SIG-M5 (cell line): Measurements from ENCODE around the gene LHPP.

Experiments
- DNase-seq: peaks from one replicate; lab custom pipeline; 2025; lab: John Stamatoyannopoulos, UW

Gene LHPP

DNA sequence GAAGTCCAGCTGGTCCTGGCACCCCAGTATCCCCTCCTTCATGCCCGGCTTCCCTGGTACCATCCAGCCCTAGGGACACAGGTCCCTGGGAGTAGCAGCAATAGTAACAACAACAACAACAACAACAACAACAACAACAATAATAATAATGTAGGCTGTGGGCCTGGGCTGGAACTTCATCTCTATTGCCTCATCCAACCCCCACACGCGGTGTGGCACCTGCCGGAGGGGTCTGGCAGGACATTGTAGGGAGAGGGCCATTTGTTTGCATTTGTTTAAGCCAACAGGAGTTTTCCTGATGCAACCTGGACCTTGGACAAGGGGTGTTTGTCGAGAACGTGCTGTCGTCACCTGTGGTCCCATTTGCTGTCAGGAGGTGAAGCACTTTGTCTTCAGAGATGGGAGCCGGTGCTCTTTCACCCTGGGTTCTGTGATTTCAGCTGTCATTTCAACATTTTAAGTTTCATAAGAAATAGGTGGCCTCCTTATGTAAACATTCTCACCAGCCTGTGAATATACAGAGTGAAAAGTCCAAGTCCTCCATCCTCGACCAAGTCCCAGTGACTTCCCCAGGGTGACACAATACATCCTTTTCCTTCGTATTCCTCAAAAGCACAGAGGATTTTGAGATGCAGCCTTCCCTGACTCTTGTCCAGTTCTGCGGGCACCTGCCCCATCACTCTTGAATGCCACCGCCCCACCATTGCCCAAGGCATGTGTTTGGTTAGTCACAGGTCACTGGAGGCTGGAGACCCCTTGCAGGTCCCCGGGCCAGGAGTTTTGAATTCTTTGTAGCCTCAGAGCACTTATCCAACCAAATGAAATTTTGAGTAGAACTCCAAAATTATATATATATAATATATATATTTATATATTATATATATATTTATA is 9.2 kb downstream of the LHPP start:
- DNase-seq, result no peak

GRCh38 chr10:124472071-124472470 is 10.4 kb downstream of the LHPP start:
- no peak for DNase-seq

- DNase-seq, result no peak
Observed at GRCh38 chr10:124473070-124473469, 11.4 kb downstream of the LHPP start.

GRCh38 chr10:124474514-124475070 is 13.0 kb downstream of the LHPP start:
- DNase-seq, result no peak

- DNase-seq, result no peak
Observed at GRCh38 chr10:124476043-124476725, 14.6 kb downstream of the LHPP start.

GRCh38 chr10:124477614-124478363 is 16.2 kb downstream of the LHPP start:
- DNase-seq, result no peak

DNA sequence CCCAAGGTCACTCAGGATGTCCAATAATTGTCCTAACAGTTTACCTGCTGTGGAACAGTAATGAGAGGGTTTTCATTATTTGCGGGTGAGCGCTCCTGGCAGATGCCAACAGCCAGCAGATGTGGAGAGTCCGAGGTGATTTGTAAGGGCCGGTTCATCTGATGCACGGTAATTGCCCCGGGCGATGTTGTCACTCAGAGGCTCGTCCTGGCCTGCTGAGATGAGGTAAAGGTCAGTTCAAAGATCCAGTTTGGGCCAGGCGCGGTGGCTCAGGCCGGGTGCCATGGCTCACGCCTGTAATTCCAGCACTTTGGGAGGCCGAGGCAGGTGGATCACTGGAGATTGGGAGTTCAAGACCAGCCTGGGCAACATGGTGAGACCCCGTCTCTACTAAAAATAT is 16.9 kb downstream of the LHPP start:
- no peak for DNase-seq

DNA sequence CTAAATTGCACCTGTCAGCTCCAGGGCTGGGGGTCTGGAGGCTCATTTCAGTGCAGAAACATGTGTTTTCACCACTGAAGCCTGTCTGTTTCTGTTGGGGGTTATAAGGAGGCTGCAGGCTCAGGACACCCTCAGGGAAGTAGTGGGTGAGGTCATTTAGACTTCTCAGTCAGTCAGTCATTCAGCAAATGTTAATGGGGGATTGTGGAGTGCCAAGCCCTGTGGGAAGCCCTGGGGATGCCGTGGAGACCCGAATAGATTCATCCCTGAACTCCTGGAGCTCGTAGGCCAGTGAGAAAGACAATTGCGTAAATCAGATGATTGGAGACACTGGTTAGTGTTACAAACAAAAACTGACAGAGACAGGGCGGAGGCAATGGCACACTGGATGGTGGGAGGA is 19.2 kb downstream of the LHPP start:
- no peak for DNase-seq

- no peak for DNase-seq
Observed at GRCh38 chr10:124481717-124482116, 20.1 kb downstream of the LHPP start.

GRCh38 chr10:124482236-124482800 is 20.7 kb downstream of the LHPP start:
- no peak for DNase-seq

- DNase-seq, result no peak
Observed at GRCh38 chr10:124482876-124483275, 21.3 kb downstream of the LHPP start.

DNA sequence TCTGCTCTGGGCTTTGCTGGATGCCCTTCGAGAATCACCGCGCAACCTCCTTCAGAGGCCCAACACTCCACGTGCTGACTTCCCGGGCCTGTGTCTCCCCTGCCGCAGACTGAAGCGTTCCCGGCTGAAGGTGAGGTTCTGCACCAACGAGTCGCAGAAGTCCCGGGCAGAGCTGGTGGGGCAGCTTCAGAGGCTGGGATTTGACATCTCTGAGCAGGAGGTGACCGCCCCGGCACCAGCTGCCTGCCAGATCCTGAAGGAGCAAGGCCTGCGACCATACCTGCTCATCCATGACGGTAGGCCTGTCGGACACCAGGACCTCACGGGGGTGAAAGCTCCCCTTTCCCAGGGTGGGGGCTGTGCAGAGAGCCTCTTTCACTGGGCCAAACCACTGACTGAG is 22.4 kb downstream of the LHPP start:
- no peak for DNase-seq

DNA sequence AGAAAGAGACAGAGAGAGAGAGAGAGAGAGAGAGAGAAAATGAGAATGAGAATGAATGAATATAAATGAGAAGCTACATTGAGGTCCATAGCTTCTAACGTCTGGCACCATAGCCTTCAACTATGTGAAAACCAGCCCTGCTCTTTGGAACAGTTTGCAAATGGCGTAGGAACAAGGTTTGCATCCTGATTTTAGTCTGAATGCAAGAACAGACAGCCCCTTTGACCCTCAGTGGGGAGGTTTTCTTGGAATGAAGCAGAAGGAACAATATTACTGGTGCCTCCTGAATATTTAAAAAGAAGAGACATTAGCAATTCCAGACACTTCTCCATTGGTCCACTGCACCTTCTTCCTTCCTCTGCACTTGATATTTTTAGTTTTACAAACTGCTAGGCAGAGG is 23.0 kb downstream of the LHPP start:
- no peak for DNase-seq

DNA sequence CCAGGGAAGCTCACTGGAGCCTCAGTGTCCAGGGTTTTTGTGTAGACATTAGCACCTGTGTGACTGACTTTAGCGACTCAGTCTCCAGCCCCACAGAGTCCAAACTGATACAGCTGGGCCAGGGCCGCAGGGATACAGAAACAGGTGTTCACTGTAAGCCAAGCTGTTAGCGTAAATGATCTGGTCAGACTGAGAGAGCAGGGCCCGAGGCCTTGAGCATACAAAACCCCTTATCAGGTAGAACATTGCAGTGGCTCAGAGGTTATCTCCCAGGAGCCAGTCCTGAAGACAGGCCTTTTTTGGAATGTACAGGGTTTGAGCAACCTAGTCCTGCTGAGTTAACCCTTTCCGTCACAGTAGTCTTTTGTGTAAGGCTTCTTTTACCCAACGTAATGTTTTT is 25.0 kb downstream of the LHPP start:
- no peak for DNase-seq

DNA sequence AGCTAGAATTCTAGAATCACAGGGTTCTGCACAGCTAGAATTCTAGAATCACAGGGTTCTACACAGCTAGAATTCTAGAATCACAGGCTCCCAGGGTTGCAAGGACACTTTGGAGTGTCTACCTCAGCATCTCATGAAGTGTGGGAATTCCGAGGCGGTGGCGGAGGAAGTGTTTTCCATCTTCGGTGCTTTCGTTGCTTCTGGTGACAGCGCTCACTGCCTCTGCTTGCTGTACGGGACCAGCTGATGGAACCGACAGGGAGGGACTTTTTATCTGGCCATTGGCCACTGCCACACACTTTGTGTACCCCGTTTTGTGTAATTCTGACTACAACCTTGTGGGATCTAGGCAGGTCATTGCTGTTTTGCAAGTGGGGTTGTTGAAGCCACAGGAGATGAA is 29.5 kb downstream of the LHPP start:
- no peak for DNase-seq

GRCh38 chr10:124492266-124492665 is 30.6 kb downstream of the LHPP start:
- no peak for DNase-seq

GRCh38 chr10:124493214-124493882 is 31.7 kb downstream of the LHPP start:
- no peak for DNase-seq

- DNase-seq, result no peak
Observed at GRCh38 chr10:124494046-124494807, 32.6 kb downstream of the LHPP start.

- DNase-seq, result no peak
Observed at GRCh38 chr10:124495162-124495561, 33.5 kb downstream of the LHPP start.

DNA sequence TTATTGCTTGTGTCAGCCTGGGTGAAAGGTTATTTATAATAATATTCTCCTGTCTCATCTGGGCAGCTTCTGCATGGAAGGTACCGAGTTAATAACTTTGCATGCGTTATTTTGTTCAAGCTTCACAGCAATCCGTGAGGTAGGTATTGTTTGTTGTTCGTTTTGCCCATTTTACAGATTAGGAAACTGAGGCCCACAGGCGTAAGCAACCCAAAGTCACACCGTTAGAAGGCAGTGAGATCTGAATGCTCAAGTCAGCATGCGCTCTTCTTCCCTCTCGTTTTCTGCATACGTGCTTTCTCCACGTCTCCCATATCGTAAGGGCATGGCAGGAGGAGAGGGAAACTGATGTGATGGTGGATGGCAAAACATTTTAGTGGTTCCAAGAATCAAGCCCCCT is 34.1 kb downstream of the LHPP start:
- no peak for DNase-seq

DNA sequence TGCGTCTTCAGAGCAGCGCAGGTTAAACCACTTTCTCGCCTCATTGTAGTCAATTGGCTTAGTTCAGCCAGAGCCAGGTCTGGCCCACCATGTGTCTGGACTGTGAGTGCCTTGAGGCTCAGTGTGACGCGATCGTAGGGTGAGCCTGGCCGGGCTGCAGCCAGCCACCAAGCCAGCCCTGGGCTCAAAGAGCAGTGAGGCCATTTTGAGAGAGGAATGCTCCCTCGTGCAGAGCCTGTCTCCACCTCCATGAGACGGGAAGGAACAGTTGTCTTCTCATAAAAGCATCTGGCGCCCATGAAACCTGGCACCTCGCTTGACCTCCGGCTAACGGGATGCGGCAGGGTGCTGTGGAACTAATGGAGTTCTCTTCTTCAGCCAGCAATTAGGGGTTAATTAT is 34.5 kb downstream of the LHPP start:
- no peak for DNase-seq
